Measurements from ENCODE around the gene GMDS.

DNA sequence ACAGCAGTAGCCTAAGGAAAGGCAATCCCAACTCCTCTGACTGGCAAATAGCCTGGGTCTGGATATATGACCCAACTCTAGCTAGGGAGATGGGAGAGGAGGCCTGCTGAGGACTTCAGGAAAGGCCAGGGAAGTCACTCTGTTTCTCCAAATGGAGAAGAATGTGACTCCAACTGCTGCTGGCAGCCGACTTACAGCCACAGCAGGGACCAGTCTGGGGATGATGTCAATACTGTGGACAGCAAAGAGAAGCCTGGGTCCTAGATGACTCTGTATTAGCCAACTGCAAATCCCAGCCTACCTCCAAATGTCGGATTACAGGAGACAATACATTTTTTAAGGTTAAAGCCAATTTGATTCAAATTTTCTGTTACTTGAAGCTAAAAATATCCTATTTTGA is 403.1 kb downstream of the GMDS start:
- TF ChIP-seq, protein P1, sequence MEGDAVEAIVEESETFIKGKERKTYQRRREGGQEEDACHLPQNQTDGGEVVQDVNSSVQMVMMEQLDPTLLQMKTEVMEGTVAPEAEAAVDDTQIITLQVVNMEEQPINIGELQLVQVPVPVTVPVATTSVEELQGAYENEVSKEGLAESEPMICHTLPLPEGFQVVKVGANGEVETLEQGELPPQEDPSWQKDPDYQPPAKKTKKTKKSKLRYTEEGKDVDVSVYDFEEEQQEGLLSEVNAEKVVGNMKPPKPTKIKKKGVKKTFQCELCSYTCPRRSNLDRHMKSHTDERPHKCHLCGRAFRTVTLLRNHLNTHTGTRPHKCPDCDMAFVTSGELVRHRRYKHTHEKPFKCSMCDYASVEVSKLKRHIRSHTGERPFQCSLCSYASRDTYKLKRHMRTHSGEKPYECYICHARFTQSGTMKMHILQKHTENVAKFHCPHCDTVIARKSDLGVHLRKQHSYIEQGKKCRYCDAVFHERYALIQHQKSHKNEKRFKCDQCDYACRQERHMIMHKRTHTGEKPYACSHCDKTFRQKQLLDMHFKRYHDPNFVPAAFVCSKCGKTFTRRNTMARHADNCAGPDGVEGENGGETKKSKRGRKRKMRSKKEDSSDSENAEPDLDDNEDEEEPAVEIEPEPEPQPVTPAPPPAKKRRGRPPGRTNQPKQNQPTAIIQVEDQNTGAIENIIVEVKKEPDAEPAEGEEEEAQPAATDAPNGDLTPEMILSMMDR (IDR thresholded peaks at IDR 0.05): no peak
- no peak for TF ChIP-seq POLR2A (IDR thresholded peaks at IDR 0.05)

Data from Peyer's patch (tissue), 4 donors.